Measurements from ENCODE around the gene OTOA.
"Not testable (repeated sequence)": the region's sequence is repeated elsewhere in the genome, so short reads cannot be mapped to it uniquely, and the experiment has no call there.

The OTOA gene

DNA sequence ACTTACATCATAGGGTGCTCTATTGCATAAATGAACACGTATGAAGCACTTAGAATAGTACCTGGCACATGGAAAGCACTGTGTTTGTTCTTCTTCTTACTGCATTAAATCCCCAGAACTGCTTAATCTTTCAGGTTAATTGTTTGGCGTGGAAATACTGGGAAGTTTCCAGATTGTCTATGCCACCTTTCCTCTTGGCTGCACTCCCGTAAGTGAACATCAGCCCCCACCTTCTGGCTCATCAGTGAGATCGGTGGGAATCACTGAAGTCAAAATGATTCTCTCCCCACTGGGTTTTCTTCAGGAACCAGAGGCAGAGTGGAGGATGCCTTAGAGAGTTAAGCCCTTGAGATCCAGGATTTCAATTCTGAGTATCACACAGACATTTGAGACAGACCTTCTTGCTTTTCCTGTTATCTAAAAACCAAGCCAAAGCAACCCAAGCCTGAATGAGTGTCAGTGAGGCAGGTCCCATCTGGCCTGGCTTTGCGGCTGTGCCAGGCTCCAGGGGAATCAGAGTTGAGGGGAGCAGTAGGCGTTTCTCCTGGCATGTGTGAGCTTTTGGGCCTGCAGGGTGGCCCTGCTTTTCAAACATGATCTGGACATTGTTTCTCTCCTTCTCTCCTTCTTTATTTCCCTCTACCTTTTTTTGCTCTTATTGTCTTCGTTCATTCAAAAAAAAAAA lies 59.1 kb downstream of the OTOA start:
- no peaks in the 10 kb centered on the region for H3K27me3 ChIP-seq (ENCODE audit: insufficient read depth, low read length)
- H3K23ac ChIP-seq (ENCODE audit: low read length): no peak overlapping the region
- H3K4ac ChIP-seq (ENCODE audit: low read depth, low read length): no peak overlapping the region
- H3K9me3 ChIP-seq (ENCODE audit: insufficient read depth, low read depth, low read length): no peaks in the 10 kb centered on the region
- H4K91ac ChIP-seq (ENCODE audit: low read depth, low read length): no peak overlapping the region
- H3K14ac ChIP-seq (ENCODE audit: low read length): no peak overlapping the region
- no peak overlapping the region for H4K8ac ChIP-seq (ENCODE audit: low read depth, low read length)
- no peaks in the 10 kb centered on the region for H3K79me1 ChIP-seq (ENCODE audit: low read length)
- no peak overlapping the region for H2BK12ac ChIP-seq (ENCODE audit: low read length)
- H2AFZ ChIP-seq (ENCODE audit: insufficient read depth, low read length, poor library complexity): no peak overlapping the region
- WGBS (ENCODE audit: extremely low coverage, insufficient coverage, insufficient read length): no CpG with 5 or more reads among the region's 7 CpGs
- H2AK5ac ChIP-seq (ENCODE audit: low read length): no peak overlapping the region
- H3K4me1 ChIP-seq (ENCODE audit: control insufficient read depth in 1 of 2, insufficient read depth in 2 of 2, low read length in 2 of 2): no peaks in the 10 kb centered on the region
- no peak overlapping the region for H3K4me3 ChIP-seq (ENCODE audit: low read depth, low read length)
- no peak overlapping the region for H2BK120ac ChIP-seq (ENCODE audit: insufficient read depth, low read length, poor library complexity)
- H3K18ac ChIP-seq (ENCODE audit: low read length): no peak overlapping the region
- no peak overlapping the region for H2BK5ac ChIP-seq (ENCODE audit: low read depth, low read length, poor library complexity)
- no peak for DNase-seq
- H3K9ac ChIP-seq (ENCODE audit: low read length): no peak overlapping the region
- no peaks in the 10 kb centered on the region for H3K79me2 ChIP-seq (ENCODE audit: control insufficient read depth, insufficient read depth, low read length, poor library complexity)
- no peak overlapping the region for H3K27ac ChIP-seq (ENCODE audit: low read depth, low read length)
- H4K12ac ChIP-seq (ENCODE audit: low read depth, low read length): no peak overlapping the region
- no peak overlapping the region for H3K4me2 ChIP-seq (ENCODE audit: low read length)
- no peaks in the 10 kb centered on the region for H3K36me3 ChIP-seq (ENCODE audit: control insufficient read depth in 1 of 2, insufficient read depth in 2 of 2, low read length in 2 of 2)

DNA sequence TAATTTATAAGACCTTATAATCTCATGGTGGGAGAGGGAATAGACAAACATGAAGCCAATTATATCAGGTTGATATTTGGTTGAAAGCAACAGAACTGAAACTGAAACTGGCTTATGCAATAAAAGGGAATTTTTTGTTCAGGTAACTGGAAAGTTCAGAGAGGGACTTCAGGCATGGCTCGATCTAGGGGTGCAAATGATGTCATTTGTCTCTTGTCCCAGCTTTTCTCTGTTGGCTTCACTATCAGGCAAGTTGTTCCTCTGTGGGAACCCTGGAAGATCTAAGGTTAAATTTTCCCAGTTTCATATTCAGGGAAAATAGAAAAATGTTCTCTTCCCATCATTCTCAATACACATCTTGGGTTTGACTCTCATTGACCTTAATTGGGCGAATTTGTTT lies 59.8 kb downstream of the OTOA start:
- H3K79me2 ChIP-seq (ENCODE audit: control insufficient read depth, insufficient read depth, low read length, poor library complexity): no peaks in the 10 kb centered on the region
- no peak overlapping the region for H3K4me3 ChIP-seq (ENCODE audit: low read depth, low read length)
- H3K18ac ChIP-seq (ENCODE audit: low read length): no peak overlapping the region
- no peak overlapping the region for H2BK12ac ChIP-seq (ENCODE audit: low read length)
- H3K9me3 ChIP-seq (ENCODE audit: insufficient read depth, low read depth, low read length): no peaks in the 10 kb centered on the region
- no peaks in the 10 kb centered on the region for H3K79me1 ChIP-seq (ENCODE audit: low read length)
- no peak for DNase-seq
- no peak overlapping the region for H3K27ac ChIP-seq (ENCODE audit: low read depth, low read length)
- no peak overlapping the region for H3K23ac ChIP-seq (ENCODE audit: low read length)
- H3K14ac ChIP-seq (ENCODE audit: low read length): no peak overlapping the region
- no peak overlapping the region for H4K12ac ChIP-seq (ENCODE audit: low read depth, low read length)
- no peak overlapping the region for H2BK5ac ChIP-seq (ENCODE audit: low read depth, low read length, poor library complexity)
- H3K27me3 ChIP-seq (ENCODE audit: insufficient read depth, low read length): no peaks in the 10 kb centered on the region
- no peak overlapping the region for H4K91ac ChIP-seq (ENCODE audit: low read depth, low read length)
- no peak overlapping the region for H2AFZ ChIP-seq (ENCODE audit: insufficient read depth, low read length, poor library complexity)
- H4K8ac ChIP-seq (ENCODE audit: low read depth, low read length): no peak overlapping the region
- no peak overlapping the region for H3K9ac ChIP-seq (ENCODE audit: low read length)
- H2BK120ac ChIP-seq (ENCODE audit: insufficient read depth, low read length, poor library complexity): no peak overlapping the region
- H3K4ac ChIP-seq (ENCODE audit: low read depth, low read length): no peak overlapping the region
- no peaks in the 10 kb centered on the region for H3K36me3 ChIP-seq (ENCODE audit: control insufficient read depth in 1 of 2, insufficient read depth in 2 of 2, low read length in 2 of 2)
- no CpG with 5 or more reads among the region's 2 CpGs for WGBS (ENCODE audit: extremely low coverage, insufficient coverage, insufficient read length)
- no peak overlapping the region for H3K4me2 ChIP-seq (ENCODE audit: low read length)
- no peak overlapping the region for H2AK5ac ChIP-seq (ENCODE audit: low read length)
- no peaks in the 10 kb centered on the region for H3K4me1 ChIP-seq (ENCODE audit: control insufficient read depth in 1 of 2, insufficient read depth in 2 of 2, low read length in 2 of 2)

DNA sequence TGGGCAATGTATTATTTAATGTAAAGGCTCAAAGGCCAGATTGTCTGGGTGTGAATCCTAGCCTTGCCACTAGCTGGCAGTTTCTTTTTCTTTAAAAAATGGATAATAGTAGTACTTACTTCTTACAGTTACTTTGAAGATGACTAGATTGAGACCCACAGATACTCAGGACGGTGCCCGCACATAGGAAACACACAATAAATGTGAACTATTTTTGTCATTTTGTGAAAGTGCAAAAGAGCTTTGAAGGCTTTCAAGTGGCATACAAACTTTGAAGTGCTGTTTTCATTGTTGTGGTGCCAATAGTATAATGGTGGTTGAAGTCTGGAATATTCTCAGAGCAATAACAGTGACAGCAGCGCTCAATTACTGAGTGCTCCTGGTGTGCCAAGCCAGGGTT lies 63.6 kb downstream of the OTOA start:
- Histone ChIP-seq H3K14ac (ENCODE audit: low read length) (no peak overlapping the region), H3K27me3 (ENCODE audit: insufficient read depth, low read length) (no peaks in the 10 kb centered on the region), H3K4me1 (ENCODE audit: control insufficient read depth in 1 of 2, insufficient read depth in 2 of 2, low read length in 2 of 2) (no peaks in the 10 kb centered on the region), H3K18ac (ENCODE audit: low read length) (no peak overlapping the region), H4K91ac (ENCODE audit: low read depth, low read length) (no peak overlapping the region), H2AK5ac (ENCODE audit: low read length) (no peak overlapping the region), H3K9me3 (ENCODE audit: insufficient read depth, low read depth, low read length) (no peaks in the 10 kb centered on the region), H4K12ac (ENCODE audit: low read depth, low read length) (no peak overlapping the region), H4K8ac (ENCODE audit: low read depth, low read length) (no peak overlapping the region), H3K27ac (ENCODE audit: low read depth, low read length) (no peak overlapping the region), H3K79me2 (ENCODE audit: control insufficient read depth, insufficient read depth, low read length, poor library complexity) (no peaks in the 10 kb centered on the region), H2BK12ac (ENCODE audit: low read length) (no peak overlapping the region), H3K4me3 (ENCODE audit: low read depth, low read length) (no peak overlapping the region), H3K79me1 (ENCODE audit: low read length) (no peaks in the 10 kb centered on the region), H3K4ac (ENCODE audit: low read depth, low read length) (no peak overlapping the region), H3K23ac (ENCODE audit: low read length) (no peak overlapping the region), H2BK5ac (ENCODE audit: low read depth, low read length, poor library complexity) (no peak overlapping the region), H3K9ac (ENCODE audit: low read length) (no peak overlapping the region), H2BK120ac (ENCODE audit: insufficient read depth, low read length, poor library complexity) (no peak overlapping the region), H2AFZ (ENCODE audit: insufficient read depth, low read length, poor library complexity) (no peak overlapping the region), H3K4me2 (ENCODE audit: low read length) (no peak overlapping the region), H3K36me3 (ENCODE audit: control insufficient read depth in 1 of 2, insufficient read depth in 2 of 2, low read length in 2 of 2) (no peaks in the 10 kb centered on the region)
- WGBS (ENCODE audit: extremely low coverage, insufficient coverage, insufficient read length): no CpG with 5 or more reads among the region's 3 CpGs
- no peak for DNase-seq

DNA sequence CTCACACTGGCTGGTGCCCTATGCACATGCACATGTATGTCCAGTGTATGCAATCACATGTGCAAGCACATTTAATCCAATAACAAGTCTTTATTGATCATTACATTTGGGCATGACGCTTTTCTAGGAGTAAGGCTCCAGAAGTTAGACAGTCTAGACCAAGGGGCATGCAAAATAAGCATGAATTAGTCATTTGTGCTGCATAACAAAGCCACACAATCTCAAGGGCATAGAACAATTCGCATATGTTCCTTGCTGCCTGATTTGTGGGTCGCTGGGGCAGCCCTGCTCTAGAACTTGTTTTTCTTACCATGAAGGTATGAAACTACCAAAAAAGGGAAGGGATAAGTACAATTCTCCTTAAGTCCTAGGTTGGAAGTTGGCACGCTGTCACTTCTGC lies 67.5 kb downstream of the OTOA start:
- H3K23ac ChIP-seq (ENCODE audit: low read length); H2AFZ ChIP-seq (ENCODE audit: insufficient read depth, low read length, poor library complexity); H3K4ac ChIP-seq (ENCODE audit: low read depth, low read length); H2BK5ac ChIP-seq (ENCODE audit: low read depth, low read length, poor library complexity); H2BK12ac ChIP-seq (ENCODE audit: low read length); H3K18ac ChIP-seq (ENCODE audit: low read length); H3K36me3 ChIP-seq (ENCODE audit: control insufficient read depth in 1 of 2, insufficient read depth in 2 of 2, low read length in 2 of 2); H3K9ac ChIP-seq (ENCODE audit: low read length); H3K4me3 ChIP-seq (ENCODE audit: low read depth, low read length); H3K27ac ChIP-seq (ENCODE audit: low read depth, low read length); H2AK5ac ChIP-seq (ENCODE audit: low read length); H3K79me2 ChIP-seq (ENCODE audit: control insufficient read depth, insufficient read depth, low read length, poor library complexity); H3K9me3 ChIP-seq (ENCODE audit: insufficient read depth, low read depth, low read length); DNase-seq; H3K79me1 ChIP-seq (ENCODE audit: low read length); H3K14ac ChIP-seq (ENCODE audit: low read length); H3K4me1 ChIP-seq (ENCODE audit: control insufficient read depth in 1 of 2, insufficient read depth in 2 of 2, low read length in 2 of 2); H2BK120ac ChIP-seq (ENCODE audit: insufficient read depth, low read length, poor library complexity); H3K27me3 ChIP-seq (ENCODE audit: insufficient read depth, low read length); H3K4me2 ChIP-seq (ENCODE audit: low read length); H4K91ac ChIP-seq (ENCODE audit: low read depth, low read length); H4K12ac ChIP-seq (ENCODE audit: low read depth, low read length); H4K8ac ChIP-seq (ENCODE audit: low read depth, low read length): not testable (repeated sequence)
- no CpG with 5 or more reads among the region's 4 CpGs for WGBS (ENCODE audit: extremely low coverage, insufficient coverage, insufficient read length)
